HG02885 (cell line): ENCODE results near the gene DYDC2.
"Not testable (repeated sequence)": the region's sequence is repeated elsewhere in the genome, so short reads cannot be mapped to it uniquely, and the experiment has no call there.

ENCODE experiments used
- ATAC-seq: cut with Tn5 transposase; IDR thresholded peaks from one replicate; pipeline ENCODE4 v1.9.1; 2021; ENCODE audit warnings: mild to moderate bottlenecking; ENCODE audit not compliant: unreplicated experiment, poor library complexity

DYDC2 gene

GRCh38 chr10:80356563-80356988, at the start of gene DYDC2, which contains the start of gene DYDC1:
TSS of gene DYDC2 (plus strand) at chr10:80356781. CDS start at chr10:80362444, 5,663 bp downstream.
TSS of gene DYDC1 (minus strand) at chr10:80356755. CDS start at chr10:80352601, 4,154 bp downstream.
- ATAC-seq = no peak

DNA sequence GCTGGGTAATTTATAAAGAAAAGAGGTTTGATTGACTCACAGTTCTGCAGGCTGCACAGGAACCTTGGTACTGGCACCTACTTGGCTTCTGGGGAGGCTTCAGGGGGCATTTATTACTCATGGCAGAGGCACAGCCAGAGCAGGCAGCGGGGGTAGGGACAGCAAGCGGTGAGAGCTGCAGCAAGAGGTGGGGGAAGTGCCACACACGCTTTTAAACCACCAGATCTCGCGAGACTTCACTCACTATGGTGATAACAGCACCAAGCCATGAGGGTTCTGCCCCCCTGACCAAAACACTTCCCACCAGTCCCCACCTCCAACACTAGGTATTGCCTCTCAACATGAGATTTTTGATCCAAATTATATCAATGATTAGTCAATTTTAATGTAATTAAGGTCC, 43.1 kb upstream of the DYDC2 start:
- ATAC-seq = no peak

DNA sequence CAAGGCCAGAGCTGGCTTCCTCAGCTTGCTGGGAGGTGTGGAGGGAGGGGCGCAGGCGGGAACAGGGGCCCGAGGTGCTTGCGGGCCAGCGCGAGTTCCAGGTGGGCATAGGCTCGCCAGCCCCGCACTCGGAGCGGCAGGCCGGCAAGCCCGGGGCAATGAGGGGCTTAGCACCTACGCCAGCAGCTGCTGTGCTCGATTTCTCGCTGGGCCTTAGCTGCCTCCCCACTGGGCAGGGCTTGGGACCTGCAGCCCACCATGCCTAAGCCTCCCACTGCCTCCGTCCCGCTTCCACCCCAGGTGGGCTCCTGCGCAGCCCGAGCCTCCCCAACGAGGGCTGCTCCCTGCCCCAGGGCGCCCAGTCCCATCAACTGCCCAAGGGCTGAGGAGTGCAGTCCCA, 41.2 kb upstream of the DYDC2 start:
- no peak for ATAC-seq

GRCh38 chr10:80318742-80319141, 37.8 kb upstream of the DYDC2 start:
- ATAC-seq = no peak

GRCh38 chr10:80319318-80319717, 37.3 kb upstream of the DYDC2 start:
- no peak for ATAC-seq

GRCh38 chr10:80319725-80320290, 36.8 kb upstream of the DYDC2 start:
- ATAC-seq = no peak

GRCh38 chr10:80320377-80320776, 36.2 kb upstream of the DYDC2 start:
- ATAC-seq = no peak

- ATAC-seq = no peak
Measured at GRCh38 chr10:80321183-80321582, 35.4 kb upstream of the DYDC2 start.

DNA sequence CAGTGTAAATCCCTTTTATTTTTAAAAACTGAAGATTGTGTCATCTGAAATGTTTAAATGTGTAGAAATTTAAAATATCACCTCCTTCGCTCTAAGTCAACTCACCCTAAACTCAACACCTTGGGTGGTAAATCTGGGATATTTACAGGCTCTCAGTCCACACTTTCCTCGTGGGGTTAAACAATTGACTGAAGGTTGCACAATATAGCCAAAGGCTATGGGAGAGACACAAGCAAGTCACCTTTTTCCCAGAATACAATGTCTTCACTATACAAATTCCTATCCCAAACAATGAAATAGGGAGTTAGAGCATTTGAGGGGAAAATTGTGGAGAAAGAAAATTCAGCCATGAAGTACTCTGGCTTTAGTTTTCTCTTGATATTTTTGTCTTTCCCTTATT, 34.4 kb upstream of the DYDC2 start:
- ATAC-seq = no peak

GRCh38 chr10:80322711-80323110, 33.9 kb upstream of the DYDC2 start:
- no peak for ATAC-seq

DNA sequence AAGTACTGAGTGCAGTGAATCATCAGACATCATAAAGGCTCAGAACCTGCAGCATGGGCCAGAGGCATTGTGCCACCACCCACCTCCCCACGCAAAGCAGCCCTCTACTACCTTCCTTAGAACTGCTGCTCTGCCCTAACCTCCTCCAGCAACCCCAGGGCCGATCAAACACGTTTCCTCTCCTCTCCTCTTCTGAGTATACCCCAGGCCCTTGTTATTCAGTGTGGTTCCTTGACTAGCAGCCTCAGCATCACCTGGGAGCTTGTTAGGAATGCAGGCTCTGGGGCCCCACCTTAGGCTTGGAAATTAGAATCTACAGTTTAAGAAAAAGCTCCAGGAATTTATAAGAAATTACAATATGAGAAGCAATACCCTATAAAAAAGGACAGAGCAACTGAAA, 33.3 kb upstream of the DYDC2 start:
- ATAC-seq = no peak

DNA sequence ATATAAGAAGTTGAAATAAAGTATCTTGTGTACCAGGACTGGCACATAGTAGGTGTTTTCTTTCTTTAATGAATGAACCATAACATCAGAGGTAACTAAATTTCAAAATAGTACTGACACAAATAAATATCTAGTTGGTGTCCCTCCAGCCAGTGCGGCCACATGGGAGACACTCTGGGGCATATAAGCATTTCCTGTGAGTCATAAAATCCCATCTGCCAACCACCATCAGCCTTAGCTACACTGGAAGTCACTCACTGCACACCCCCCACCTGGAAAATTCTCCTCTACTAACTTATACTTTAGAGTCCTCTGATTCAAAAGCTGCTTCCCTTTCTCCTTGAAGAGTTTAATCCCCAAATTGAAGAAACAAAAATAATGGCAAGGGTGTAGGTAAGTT, 32.5 kb upstream of the DYDC2 start:
- ATAC-seq = no peak

GRCh38 chr10:80324891-80325364, 31.7 kb upstream of the DYDC2 start:
- no peak for ATAC-seq

DNA sequence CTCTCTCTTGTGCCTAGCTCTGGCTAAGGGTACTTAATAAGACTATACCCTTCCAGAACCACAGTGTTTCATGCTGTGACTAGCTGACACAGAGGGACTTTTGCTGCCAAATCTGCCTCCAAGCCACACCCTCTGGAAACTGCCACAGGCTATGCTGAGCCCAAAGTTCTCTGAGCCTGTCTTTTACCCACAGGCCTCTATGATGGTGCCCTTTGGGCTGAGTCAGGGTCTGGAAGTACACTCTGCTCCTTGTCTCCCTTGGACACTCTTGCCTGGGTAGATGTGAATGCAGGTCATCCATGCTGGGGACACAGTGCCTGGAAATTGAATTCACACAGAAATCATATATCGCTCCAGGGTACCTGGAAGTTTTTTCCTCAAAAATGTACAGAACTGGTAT, 22.6 kb upstream of the DYDC2 start:
- no peak for ATAC-seq

- no peak for ATAC-seq
Measured at GRCh38 chr10:80344276-80344675, 12.3 kb upstream of the DYDC2 start.

DNA sequence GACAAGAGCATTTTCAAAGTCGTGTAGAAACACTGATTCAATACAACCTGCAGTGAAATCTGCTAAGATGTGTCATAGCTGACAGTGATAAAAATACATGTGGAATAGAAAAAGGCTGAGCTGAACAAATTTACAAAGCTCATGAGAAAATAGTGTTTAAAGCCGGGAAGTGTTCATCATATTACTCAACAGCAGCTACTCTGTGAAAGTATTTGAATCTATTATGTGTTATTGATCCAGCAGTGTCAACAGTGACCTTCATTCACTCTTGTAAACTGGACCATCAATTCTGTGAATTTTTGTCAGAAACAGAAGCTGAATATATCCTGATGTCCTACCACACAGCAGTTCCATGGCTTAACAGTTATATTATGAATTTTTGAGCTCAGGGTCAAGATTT, 11.7 kb upstream of the DYDC2 start:
- ATAC-seq = no peak

- ATAC-seq = no peak
Measured at GRCh38 chr10:80350251-80350650, 6.3 kb upstream of the DYDC2 start.

- no peak for ATAC-seq
Measured at GRCh38 chr10:80351220-80351619, 5.4 kb upstream of the DYDC2 start.

DNA sequence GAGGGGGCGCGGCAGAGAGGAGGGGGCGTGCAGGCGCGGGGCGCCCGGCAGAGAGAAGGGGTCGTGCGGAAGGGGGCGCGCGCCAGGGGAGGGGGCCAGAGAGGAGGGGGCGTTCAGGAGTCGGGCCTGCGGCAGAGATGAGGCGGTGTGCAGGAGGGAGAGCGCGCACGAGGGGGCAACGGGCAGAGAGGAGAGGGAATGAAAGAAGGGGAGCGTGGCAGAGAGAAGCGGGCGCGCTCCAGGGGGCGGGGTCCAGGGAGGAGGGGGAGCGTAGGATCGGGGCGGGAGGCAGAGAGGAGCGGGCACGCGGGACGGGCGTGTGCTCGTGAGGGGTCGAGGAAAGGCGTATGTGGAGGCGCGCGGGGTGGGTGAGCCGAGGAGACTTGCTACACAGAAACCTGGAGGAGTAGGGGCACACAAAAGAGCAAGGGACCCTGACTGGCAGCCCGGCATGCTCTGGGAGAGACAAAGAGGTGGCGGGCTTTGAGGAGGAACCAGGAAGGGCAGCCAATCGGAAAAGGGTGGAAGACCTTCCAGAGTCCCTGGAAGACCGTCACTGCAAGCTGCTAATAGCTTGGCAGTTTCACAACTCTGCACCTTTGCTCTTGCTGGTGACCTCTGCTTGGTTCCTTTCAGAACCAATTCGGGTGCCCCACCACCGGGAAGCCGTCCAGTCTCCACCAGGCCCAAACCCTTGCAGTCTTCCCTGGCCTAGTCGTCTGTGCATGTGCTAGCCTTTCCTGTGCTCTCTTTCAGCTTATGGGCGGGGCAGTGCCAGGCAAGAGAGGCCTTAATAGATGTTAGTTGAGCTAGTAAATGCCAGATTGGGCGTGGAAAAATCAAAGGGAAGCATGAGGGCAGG, 639 bp downstream of the DYDC2 start:
- no peak for ATAC-seq

DNA sequence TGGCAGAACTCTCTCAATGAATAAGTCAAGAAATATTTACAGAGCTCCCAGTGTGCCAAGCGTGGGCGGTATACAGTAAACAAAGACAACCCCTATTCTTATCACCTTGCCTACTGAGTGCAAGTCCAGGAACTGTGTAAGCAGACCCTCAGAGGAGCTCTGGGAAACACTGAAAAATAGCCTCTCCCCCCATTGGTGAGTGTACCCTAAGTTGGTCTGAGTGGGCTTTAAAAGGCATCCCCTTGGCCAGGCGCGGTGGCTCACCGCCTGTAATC, 1.2 kb downstream of the DYDC2 start:
- ATAC-seq = no peak

GRCh38 chr10:80358925-80359324, 2.3 kb downstream of the DYDC2 start:
- not testable (repeated sequence) for ATAC-seq

DNA sequence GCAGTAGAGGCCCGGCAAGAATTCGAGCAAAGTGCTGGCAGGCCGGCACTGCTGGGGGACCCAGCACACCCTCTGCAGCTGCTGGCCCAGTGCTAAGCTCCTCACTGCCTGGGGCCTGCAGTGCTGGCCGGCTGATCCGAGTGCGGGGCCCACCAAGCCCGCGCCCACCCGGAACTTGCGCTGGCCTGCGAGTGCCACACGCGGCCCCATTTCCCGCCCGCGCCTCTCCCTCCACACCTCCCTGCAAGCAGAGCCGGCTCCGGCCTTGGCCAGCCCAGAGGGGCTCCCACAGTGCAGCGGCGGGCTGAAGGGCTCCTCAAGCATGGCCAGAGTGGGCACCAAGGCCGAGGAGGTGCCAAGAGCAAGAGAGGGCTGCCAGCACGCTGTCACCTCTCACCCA, 3.1 kb downstream of the DYDC2 start:
- no peak for ATAC-seq
